Measurements from ENCODE around the gene DLGAP5. TPM values are rescaled to one million over a fixed set of nuclear protein-coding genes. Genes with fewer than 3 reads are reported as not detected.

DLGAP5 gene
- total and polyA plus RNA-seq, 8 donors = 1.8 to 57.3 (median 23.0) TPM

GRCh38 chr14:55121628-55122439 is 69.6 kb downstream of the DLGAP5 start:
- Histone ChIP-seq H3K4me1 (peaks cover 29 to 89% of the 10 kb centered on the region in 2 donors), H3K36me3 (no peaks in the 10 kb centered on the region), H3K27me3 (no peaks in the 10 kb centered on the region), H3K4me3 (no peak overlapping the region), H3K9me3 (no peaks in the 10 kb centered on the region), H3K27ac (peak overlapping the region in 1 of 2 donors; percentile 34)
- DNase-seq (no peak), ATAC-seq (no peak)
- intact Hi-C loops (cut with DNase I) = no loop called here
- no peak for TF ChIP-seq CTCF (IDR thresholded peaks at IDR 0.05)

- no peaks in the 10 kb centered on the region for H3K9me3 ChIP-seq
- intact Hi-C loops (cut with DNase I) = no loop called here
- no peaks in the 10 kb centered on the region for H3K27me3 ChIP-seq
- H3K4me1 ChIP-seq = peaks cover 29 to 89% of the 10 kb centered on the region in 2 donors
- H3K27ac ChIP-seq = peak overlapping the region in 1 of 2 donors; percentile 67
- TF ChIP-seq CTCF (IDR thresholded peaks at IDR 0.05) = no peak
- H3K4me3 ChIP-seq = no peak overlapping the region
- ATAC-seq (peak; percentile 3), DNase-seq (peak in 1 of 4 donors; percentile 49)
- H3K36me3 ChIP-seq = no peaks in the 10 kb centered on the region
Observed at GRCh38 chr14:55120571-55121495, 70.6 kb downstream of the DLGAP5 start.

GRCh38 chr14:55118761-55119160 is 72.6 kb downstream of the DLGAP5 start:
- peaks cover 21 to 70% of the 10 kb centered on the region in 2 donors for H3K4me1 ChIP-seq
- DNase-seq = no peak
- TF ChIP-seq CTCF (IDR thresholded peaks at IDR 0.05) = no peak
- no peak overlapping the region for H3K4me3 ChIP-seq
- H3K9me3 ChIP-seq = no peaks in the 10 kb centered on the region
- H3K27ac ChIP-seq = peak overlapping the region; percentile 22 to 87
- intact Hi-C loops (cut with DNase I) = no loop called here
- no peaks in the 10 kb centered on the region for H3K36me3 ChIP-seq
- no peaks in the 10 kb centered on the region for H3K27me3 ChIP-seq
- ATAC-seq = no peak

- TF ChIP-seq CTCF (IDR thresholded peaks at IDR 0.05) = no peak
- Histone ChIP-seq H3K4me3 (no peak overlapping the region), H3K4me1 (peaks cover 17 to 63% of the 10 kb centered on the region in 2 donors), H3K27me3 (no peaks in the 10 kb centered on the region), H3K9me3 (no peaks in the 10 kb centered on the region), H3K36me3 (no peaks in the 10 kb centered on the region), H3K27ac (peak overlapping the region; percentile 22 to 87)
- no peak for DNase-seq
- intact Hi-C loops (cut with DNase I) = no loop called here
- ATAC-seq = peak; percentile 32
Observed at GRCh38 chr14:55117803-55118441, 73.5 kb downstream of the DLGAP5 start.
